ENCODE data around the gene TRAF3IP3.

- TF ChIP-seq CTCF (IDR thresholded peaks at IDR 0.05) (no peak), POLR2A (IDR thresholded peaks at IDR 0.05) (no peak)
These were observed 2.5 kb downstream of the TRAF3IP3 start for GRCh38 chr1:209758400-209758799.
